Measurements from ENCODE around the gene DIAPH1. TPM values are rescaled to one million over a fixed set of nuclear protein-coding genes. Genes with fewer than 3 reads are reported as not detected.

DIAPH1 gene
- polyA plus RNA-seq, 1 donor: 20.1 TPM

DNA sequence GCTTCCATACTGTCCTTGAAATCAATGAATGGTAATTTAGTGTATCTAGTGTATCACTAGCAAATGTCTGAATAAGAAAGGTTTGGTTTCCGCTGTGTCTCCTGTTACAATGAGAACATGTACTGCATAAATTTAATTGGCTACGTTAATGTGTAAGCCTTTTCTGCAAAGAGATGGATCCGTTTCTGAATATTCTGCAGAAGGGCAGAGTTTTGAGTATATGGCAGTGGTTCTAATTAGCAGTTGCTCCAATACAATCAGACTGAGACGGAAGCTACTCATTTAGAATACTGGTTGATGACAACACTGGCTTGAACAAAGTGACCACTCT, 134.5 kb downstream of the DIAPH1 start:
- DNase-seq (ENCODE audit: low read depth): no peak

DNA sequence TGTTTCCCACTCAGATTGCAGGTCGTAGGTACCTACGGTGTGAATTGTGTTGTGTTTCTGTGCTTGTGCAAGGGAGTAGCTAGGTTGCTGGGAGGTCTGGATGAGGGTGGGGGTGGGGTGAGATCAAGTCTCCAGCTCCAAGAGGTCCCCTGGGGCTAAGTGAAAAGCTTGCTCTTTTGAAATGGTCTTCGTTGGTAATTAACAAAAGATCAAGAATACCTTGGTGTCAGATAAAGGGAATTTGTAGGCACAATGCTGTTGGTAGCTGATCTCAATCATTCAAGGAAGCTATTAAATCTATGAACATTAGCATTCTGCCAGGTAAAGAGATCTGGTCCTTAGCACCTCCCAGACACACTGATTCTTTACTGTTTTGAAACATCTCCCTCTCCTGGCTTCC, 134.9 kb downstream of the DIAPH1 start:
- no peak for DNase-seq (ENCODE audit: low read depth)

DNA sequence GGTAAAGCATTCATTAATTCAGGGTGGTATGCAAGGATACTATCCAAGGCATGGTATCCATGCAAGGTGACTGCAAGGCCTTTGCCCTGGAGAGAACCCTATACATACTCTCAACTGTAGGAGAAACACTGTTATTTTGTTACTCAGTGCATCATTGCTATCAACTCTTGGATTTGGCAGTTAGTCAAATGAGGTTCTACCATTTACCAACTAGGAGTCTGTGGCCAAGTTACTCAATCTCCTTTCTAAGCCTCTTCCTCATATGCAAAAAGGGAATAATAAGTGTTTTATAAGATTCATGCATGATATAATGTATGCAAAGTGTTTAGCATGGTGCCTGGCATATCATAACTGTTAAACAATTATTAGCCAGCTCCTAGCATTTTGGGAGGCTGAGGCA, 139.0 kb downstream of the DIAPH1 start:
- DNase-seq (ENCODE audit: low read depth): no peak

DNA sequence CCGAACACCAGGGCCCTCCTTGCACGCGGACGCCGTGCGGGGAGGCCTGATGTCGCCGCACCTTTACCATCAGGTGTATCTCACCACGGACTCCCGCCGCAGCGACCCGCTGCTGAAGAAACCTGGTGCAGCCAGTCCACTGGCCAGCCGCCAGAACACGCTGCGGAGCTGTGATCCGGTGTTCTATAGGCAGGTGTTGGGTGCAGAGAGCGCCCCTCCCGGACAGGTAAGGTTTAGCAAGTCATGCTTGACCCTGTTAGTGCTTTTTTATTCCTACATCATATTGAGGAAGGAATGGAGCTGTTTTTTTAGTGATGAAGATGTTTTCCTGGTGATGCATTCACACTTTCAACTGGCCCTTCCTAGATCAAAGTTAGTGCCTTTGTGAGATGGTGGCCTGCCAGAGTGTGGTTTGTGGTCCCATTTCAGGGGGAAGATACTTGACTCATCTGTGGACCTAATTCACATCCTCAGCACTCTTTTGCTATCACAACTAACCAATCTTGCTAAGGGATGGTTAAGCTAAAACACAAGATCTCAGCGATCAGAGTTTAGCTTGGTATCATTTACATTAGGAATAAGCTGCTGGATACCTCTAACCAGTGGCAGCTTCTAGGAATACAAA, 140.4 kb downstream of the DIAPH1 start:
- DNase-seq (ENCODE audit: low read depth): no peak

DNA sequence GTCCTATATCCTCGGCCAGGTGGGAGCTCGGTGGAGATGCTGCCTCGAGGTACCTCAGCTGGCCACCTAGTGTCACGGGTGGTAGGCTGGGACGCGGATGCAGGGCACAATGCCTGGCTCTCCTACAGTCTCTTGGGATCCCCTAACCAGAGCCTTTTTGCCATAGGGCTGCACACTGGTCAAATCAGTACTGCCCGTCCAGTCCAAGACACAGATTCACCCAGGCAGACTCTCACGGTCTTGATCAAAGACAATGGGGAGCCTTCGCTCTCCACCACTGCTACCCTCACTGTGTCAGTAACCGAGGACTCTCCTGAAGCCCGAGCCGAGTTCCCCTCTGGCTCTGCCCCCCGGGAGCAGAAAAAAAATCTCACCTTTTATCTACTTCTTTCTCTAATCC, 141.0 kb downstream of the DIAPH1 start:
- DNase-seq (ENCODE audit: low read depth): no peak

DNA sequence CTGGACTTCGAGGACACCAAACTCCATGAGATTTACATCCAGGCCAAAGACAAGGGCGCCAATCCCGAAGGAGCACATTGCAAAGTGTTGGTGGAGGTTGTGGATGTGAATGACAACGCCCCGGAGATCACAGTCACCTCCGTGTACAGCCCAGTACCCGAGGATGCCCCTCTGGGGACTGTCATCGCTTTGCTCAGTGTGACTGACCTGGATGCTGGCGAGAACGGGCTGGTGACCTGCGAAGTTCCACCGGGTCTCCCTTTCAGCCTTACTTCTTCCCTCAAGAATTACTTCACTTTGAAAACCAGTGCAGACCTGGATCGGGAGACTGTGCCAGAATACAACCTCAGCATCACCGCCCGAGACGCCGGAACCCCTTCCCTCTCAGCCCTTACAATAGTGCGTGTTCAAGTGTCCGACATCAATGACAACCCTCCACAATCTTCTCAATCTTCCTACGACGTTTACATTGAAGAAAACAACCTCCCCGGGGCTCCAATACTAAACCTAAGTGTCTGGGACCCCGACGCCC, 141.7 kb downstream of the DIAPH1 start:
- DNase-seq (ENCODE audit: low read depth): no peak

DNA sequence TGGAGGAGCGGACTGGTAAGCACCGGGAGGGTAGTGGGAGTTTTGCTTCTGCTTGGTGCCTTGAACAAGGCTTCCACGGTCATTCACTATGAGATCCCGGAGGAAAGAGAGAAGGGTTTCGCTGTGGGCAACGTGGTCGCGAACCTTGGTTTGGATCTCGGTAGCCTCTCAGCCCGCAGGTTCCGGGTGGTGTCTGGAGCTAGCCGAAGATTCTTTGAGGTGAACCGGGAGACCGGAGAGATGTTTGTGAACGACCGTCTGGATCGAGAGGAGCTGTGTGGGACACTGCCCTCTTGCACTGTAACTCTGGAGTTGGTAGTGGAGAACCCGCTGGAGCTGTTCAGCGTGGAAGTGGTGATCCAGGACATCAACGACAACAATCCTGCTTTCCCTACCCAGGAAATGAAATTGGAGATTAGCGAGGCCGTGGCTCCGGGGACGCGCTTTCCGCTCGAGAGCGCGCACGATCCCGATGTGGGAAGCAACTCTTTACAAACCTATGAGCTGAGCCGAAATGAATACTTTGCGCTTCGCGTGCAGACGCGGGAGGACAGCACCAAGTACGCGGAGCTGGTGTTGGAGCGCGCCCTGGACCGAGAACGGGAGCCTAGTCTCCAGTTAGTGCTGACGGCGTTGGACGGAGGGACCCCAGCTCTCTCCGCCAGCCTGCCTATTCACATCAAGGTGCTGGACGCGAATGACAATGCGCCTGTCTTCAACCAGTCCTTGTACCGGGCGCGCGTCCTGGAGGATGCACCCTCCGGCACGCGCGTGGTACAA, 142.5 kb downstream of the DIAPH1 start:
- peak; percentile 70 for DNase-seq (ENCODE audit: low read depth)

DNA sequence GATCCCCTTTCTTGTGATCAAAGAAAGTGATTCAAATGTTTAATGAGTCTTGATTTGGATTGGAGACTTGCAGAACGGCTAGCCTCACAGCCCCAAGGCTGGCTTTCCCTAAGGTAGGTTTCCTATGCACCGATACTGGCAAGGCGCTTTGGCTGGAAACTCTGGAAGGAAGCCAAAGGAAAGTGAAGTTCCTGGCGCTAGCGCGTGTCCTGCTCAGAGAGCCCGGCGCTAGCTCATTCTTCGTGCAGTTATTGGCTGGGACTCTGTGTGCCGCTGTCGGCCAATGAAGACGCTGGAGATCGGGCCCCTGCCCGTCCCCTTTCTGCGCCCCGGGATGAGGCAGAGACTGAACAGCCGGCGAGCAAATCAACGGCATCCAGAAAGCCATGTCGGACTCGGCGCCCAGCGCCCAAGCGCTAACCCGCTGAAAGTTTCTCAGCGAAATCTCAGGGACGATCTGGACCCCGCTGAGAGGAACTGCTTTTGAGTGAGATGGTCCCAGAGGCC, 143.1 kb downstream of the DIAPH1 start, which contains the start of gene PCDHGC3:
TSS of gene PCDHGC3 (plus strand) at position 342 of the 507 bp plus-strand sequence. CDS start at position 493, 151 bp downstream.
- DNase-seq (ENCODE audit: low read depth): peak; percentile 83

DNA sequence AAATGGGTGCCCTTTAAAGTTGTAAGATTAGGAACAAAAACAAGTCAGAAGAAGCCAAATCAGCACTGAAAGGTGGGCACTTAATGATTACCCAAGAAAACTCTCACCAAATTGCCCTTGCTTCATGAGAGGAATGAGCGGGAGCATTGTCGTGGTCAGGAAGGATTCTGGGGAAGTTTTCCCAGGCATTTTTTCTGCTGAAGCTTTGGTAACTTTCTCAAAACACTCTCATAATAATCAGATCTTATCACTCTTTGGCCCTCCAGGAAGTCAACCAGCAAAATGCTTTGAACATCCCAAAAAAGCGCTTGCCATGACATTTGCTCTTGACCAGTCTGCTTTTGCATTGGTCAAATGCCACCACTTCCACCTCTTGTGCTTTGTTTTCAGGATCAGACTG, 153.4 kb downstream of the DIAPH1 start:
- DNase-seq (ENCODE audit: low read depth): no peak

Other genes with a start within 250 kb of the DIAPH1 start
- 1.6 TPM for gene PCDHGB3, start 248.8 kb downstream of the DIAPH1 start, polyA plus RNA-seq (ENCODE audit: insufficient read length)
- gene PCDHGA6, start 245.1 kb downstream of the DIAPH1 start, polyA plus RNA-seq (ENCODE audit: insufficient read length): 2.6 TPM
- 1.4 TPM for gene PCDHGA7, start 236.3 kb downstream of the DIAPH1 start, polyA plus RNA-seq (ENCODE audit: insufficient read length)
- gene PCDHGB4, start 231.3 kb downstream of the DIAPH1 start, polyA plus RNA-seq (ENCODE audit: insufficient read length): 1.7 TPM
- gene PCDHGA8, start 226.4 kb downstream of the DIAPH1 start, polyA plus RNA-seq (ENCODE audit: insufficient read length): 0.73 TPM
- gene PCDHGB5, start 221.1 kb downstream of the DIAPH1 start, polyA plus RNA-seq (ENCODE audit: insufficient read length): 3.1 TPM
- 3.3 TPM for gene PCDHGA9, start 216.2 kb downstream of the DIAPH1 start, polyA plus RNA-seq (ENCODE audit: insufficient read length)
- gene PCDHGB6, start 211.0 kb downstream of the DIAPH1 start, polyA plus RNA-seq (ENCODE audit: insufficient read length): 3.5 TPM
- 1.4 TPM for gene PCDHGA10, start 206.0 kb downstream of the DIAPH1 start, polyA plus RNA-seq (ENCODE audit: insufficient read length)
- 7.0 TPM for gene PCDHGB7, start 201.3 kb downstream of the DIAPH1 start, polyA plus RNA-seq (ENCODE audit: insufficient read length)
- 2.7 TPM for gene PCDHGA11, start 197.9 kb downstream of the DIAPH1 start, polyA plus RNA-seq (ENCODE audit: insufficient read length)
- gene PCDHGA12, start 188.5 kb downstream of the DIAPH1 start, polyA plus RNA-seq (ENCODE audit: insufficient read length): 1.7 TPM
- gene PCDHGC3, start 143.0 kb downstream of the DIAPH1 start, polyA plus RNA-seq (ENCODE audit: insufficient read length): 83.8 TPM
- 1.8 TPM for gene PCDHGC4, start 134.0 kb downstream of the DIAPH1 start, polyA plus RNA-seq (ENCODE audit: insufficient read length)
- gene PCDHGC5, start 129.9 kb downstream of the DIAPH1 start, polyA plus RNA-seq (ENCODE audit: insufficient read length): 0.78 TPM
- 47.7 TPM for gene HDAC3, start 17.8 kb upstream of the DIAPH1 start, polyA plus RNA-seq (ENCODE audit: insufficient read length)
- gene RELL2, start 18.0 kb upstream of the DIAPH1 start, polyA plus RNA-seq (ENCODE audit: insufficient read length): 0.15 TPM
- 6.5 TPM for gene FCHSD1, start 32.4 kb upstream of the DIAPH1 start, polyA plus RNA-seq (ENCODE audit: insufficient read length)
- 13.0 TPM for gene ARAP3, start 63.2 kb upstream of the DIAPH1 start, polyA plus RNA-seq (ENCODE audit: insufficient read length)